Measurements from ENCODE around the gene DUOXA1. TPM values are rescaled to one million over a fixed set of nuclear protein-coding genes. Genes with fewer than 3 reads are reported as not detected.

DUOXA1 gene
- total RNA-seq, 1 experiment from 2014 or later: 0.09 TPM

- no peak overlapping the region for H3K4me3 Mint-ChIP-seq
- no peaks in the 10 kb centered on the region for H3K27me3 Mint-ChIP-seq (ENCODE audit: low read depth)
- CTCF ChIA-PET: no interaction called here
- H3K36me3 Mint-ChIP-seq: peaks cover 36% of the 10 kb centered on the region
- no peak for ATAC-seq
- H3K9me3 Mint-ChIP-seq: no peaks in the 10 kb centered on the region
- peaks cover 24% of the 10 kb centered on the region for H3K4me1 Mint-ChIP-seq
- POLR2A ChIA-PET: no interaction called here
- no peak overlapping the region for H3K27ac Mint-ChIP-seq
- TF ChIP-seq ZMAT4 (CRISPR knock-in tag; IDR thresholded peaks at IDR 0.05) (no peak), ERG (CRISPR knock-in tag; IDR thresholded peaks at IDR 0.05) (no peak), NR3C1 (CRISPR knock-in tag; conservative IDR thresholded peaks at IDR 0.05; ENCODE audit: low read depth) (no peak), ZNF317 (CRISPR knock-in tag; IDR thresholded peaks at IDR 0.05; ENCODE audit: borderline replicate concordance, low read depth) (no peak), ZBTB43 (CRISPR knock-in tag; IDR thresholded peaks at IDR 0.05) (no peak), NFATC4 (CRISPR knock-in tag; IDR thresholded peaks at IDR 0.05) (no peak), TCF7 (CRISPR knock-in tag; IDR thresholded peaks at IDR 0.05; ENCODE audit: low read depth) (no peak), GTF2I (CRISPR knock-in tag; conservative IDR thresholded peaks at IDR 0.05) (no peak), IRF1 (CRISPR knock-in tag; IDR thresholded peaks at IDR 0.05) (no peak), ZBTB21 (CRISPR knock-in tag; IDR thresholded peaks at IDR 0.05; ENCODE audit: borderline replicate concordance) (no peak), STAT6 (CRISPR knock-in tag; conservative IDR thresholded peaks at IDR 0.05; ENCODE audit: low read depth) (no peak), SP1 (CRISPR knock-in tag; conservative IDR thresholded peaks at IDR 0.05) (no peak), ZNF425 (CRISPR knock-in tag; conservative IDR thresholded peaks at IDR 0.05) (no peak), FOXP1 (CRISPR knock-in tag; IDR thresholded peaks at IDR 0.05; ENCODE audit: borderline replicate concordance) (no peak), ATF2 (CRISPR knock-in tag; IDR thresholded peaks at IDR 0.05; ENCODE audit: borderline replicate concordance, low read depth) (no peak), JUN (CRISPR knock-in tag; IDR thresholded peaks at IDR 0.05) (no peak), CREM (CRISPR knock-in tag; IDR thresholded peaks at IDR 0.05) (no peak), ZNF671 (CRISPR knock-in tag; IDR thresholded peaks at IDR 0.05) (no peak), ZNF512 (CRISPR knock-in tag; IDR thresholded peaks at IDR 0.05; ENCODE audit: borderline replicate concordance) (no peak)
- DNase-seq (ENCODE audit: low spot score): no peak
Observed at GRCh38 chr15:45174069-45174468, 44.4 kb upstream of the DUOXA1 start.
